Endothelial cell of umbilical vein (primary cell): ENCODE measurements around the gene SPATA18.

ENCODE experiments used
- CTCF ChIP-seq, 2 donors: IDR thresholded peaks; 1 replicate in 1 of 2; 2 replicates in 1 of 2; pipeline ENCODE4 v1.5.1; 2011; ENCODE audit warnings: low read length in 2 of 2, mild to moderate bottlenecking in 2 of 2, moderate library complexity in 2 of 2, control low read depth in 1 of 2, inconsistent platforms in 1 of 2, low read depth in 1 of 2; ENCODE audit not compliant: insufficient read depth in 1 of 2; ENCODE audit errors: extremely low read depth in 1 of 2
- JUN ChIP-seq: IDR thresholded peaks from 2 replicates; pipeline ENCODE4 v1.6.1; 2011; ENCODE audit warnings: borderline replicate concordance, low read depth; ENCODE audit not compliant: insufficient read length, insufficient read depth
- POLR2A ChIP-seq: IDR thresholded peaks from 2 replicates; pipeline ENCODE4 v1.6.1; 2012; ENCODE audit warnings: low read depth, mild to moderate bottlenecking, control low read depth, low read length
- POLR2AphosphoS5 ChIP-seq: IDR thresholded peaks from 2 replicates; pipeline ENCODE4 v1.6.1; 2012; ENCODE audit warnings: low read depth, mild to moderate bottlenecking, control low read depth, low read length, moderate library complexity; ENCODE audit not compliant: insufficient read depth

GRCh38 chr4:52035190-52035589, 15.9 kb upstream of the SPATA18 start:
- TF ChIP-seq CTCF (IDR thresholded peaks at IDR 0.05; ENCODE audit: extremely low read depth in 1 of 2, insufficient read depth in 1 of 2, low read depth in 1 of 2, low read length in 2 of 2) (no peak), POLR2AphosphoS5 (no peak), POLR2A (no peak), JUN (no peak)
